Stimulated activated CD4-positive, alpha-beta T cell treated with anti-CD3 and anti-CD28 coated beads, Interleukin-2, amount 100 ng/mL, for 24 hours (primary cell): ENCODE results near the gene PRDM15.

ENCODE experiments used
- DNase-seq, 2 donors: peaks; one replicate each; pipeline ENCODE4 v3.0.0-alpha.2; 2020

The PRDM15 gene

GRCh38 chr21:41861987-41862386 is 17.2 kb downstream of the PRDM15 start:
- DNase-seq = no peak

- DNase-seq = no peak
Observed at GRCh38 chr21:41861255-41861654, 17.9 kb downstream of the PRDM15 start.

DNA sequence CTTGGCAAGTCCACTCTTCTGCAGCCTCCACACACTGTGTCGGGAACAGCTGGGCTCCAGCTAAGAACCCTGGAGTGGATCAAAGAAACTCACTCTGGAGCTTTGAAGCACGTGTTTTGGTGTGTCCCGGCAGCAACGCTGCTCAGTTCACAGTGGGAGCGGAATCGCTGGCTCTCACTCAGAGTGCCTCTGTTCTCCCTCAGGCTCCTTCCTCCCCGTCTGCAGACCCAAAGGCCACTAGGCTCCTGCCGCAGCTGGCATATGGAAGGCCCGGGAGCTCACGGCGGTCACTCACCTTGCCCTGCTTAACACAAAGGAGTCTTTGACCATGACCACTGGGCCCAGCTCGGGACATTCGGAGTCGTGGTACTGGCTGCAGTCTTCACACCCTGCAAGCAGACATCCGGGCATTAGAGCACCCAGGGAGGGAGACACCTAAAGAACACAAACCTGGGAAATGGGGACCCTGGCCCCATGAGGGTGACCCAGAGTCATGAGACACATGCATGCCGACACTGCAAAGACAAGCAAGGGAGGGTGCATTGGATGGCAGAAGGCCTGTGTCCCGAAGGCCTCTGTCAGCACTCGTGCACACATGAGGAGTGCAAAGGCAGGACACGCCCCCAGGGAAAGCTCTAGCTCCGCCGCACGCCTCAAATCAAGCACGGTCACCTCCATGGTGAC is 19.7 kb downstream of the PRDM15 start:
- no peak for DNase-seq

- no peak for DNase-seq
Observed at GRCh38 chr21:41858466-41859296, 20.5 kb downstream of the PRDM15 start.

DNA sequence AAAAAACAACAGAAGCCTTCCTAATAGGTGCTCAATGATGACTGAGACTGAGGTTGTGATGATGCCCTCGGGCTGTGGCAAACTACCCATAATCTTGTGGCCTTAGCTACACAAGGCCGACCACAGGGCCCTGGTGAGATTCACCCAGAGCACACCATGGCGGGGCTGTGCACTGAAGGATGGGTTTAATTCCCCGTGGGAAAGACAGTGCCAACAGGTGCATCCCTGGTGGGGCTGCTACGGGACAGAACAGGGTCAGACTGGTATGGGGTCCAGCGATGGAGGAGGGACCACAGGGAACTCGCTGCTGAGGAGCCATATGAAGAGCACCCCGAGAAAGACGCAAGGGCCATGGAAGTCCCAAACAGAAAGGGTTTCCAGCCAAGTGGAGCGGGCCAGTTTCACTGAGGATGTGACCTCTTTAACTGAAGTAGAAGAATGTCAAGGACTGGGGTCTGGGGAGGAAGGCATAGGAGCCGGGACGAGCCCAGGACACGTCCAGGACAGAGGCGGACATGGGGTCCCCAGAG is 21.3 kb downstream of the PRDM15 start:
- DNase-seq = no peak

GRCh38 chr21:41856572-41856971 is 22.6 kb downstream of the PRDM15 start:
- DNase-seq = no peak

GRCh38 chr21:41854426-41854995 is 24.6 kb downstream of the PRDM15 start:
- DNase-seq = no peak

- DNase-seq = no peak
Observed at GRCh38 chr21:41852929-41853320, 26.2 kb downstream of the PRDM15 start.

DNA sequence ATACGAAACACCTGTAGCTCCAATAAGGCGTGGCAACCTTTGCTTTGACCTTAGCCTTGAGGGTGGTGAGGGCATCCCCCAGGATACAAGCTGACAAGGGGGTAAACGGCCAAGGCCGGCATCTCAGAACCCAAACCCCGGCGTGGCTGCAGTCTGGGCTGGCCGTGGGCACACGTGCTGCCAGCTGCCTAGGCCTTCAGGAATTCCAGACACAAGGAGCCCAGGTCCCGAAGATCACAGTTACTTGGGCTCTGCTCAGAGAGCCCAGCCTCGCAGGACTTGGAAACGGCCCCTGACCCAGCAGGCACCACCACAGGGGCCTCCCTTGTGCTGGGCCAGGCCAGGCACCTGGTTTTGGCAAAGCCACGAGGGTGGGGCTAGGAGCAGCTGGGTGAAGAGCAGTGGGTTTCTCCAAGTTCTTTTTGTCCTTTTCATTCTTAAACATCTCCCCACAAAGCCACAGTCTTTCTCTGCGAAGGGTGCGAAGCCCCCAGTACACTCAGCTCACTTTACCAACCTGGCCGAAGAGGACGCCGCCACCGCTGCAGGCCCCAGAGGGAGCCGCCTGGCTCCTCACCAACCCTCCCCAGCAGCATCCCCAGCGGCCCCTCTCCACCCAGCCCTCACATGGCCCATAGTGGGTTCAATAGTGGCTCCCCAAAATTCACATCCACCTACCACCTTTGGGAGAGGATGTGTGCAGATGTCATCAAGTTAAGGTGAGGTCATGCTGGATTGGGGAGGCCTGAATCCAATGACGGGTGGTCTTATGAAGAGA is 26.8 kb downstream of the PRDM15 start:
- DNase-seq = no peak

DNA sequence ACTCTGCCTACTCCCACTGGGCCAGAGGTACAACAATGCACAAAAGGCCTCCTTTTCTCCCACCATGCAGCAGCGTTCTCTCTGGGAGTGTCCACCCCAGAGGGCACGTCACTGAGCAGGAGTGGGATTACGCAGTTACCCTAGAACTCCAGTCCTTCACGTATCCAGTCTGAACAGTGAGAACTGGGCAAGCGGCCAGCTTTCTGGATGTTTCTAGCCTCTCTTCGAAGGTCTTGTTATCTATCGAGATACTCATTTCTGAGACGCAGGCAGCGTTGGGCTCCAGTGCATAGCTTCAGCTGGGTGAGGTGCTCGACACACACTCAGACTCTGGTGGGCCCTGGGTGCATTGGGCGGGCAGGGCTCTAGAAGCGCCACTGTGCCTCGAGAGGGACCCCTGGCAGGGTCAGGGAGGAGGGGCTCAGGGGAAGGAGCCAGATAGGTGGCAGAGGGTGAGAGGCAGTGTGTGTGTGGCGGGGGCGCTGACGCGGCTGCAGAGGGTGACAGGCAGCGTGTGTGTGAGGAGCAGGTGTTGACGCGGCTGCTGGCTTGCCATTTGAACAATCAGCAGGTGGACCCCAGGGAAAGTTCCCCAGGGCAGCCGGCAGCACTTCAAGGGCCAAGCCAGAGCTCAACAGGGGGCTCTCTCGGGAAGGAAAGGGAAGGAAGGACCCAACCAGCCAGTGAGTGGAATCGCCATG is 27.9 kb downstream of the PRDM15 start:
- DNase-seq = no peak

DNA sequence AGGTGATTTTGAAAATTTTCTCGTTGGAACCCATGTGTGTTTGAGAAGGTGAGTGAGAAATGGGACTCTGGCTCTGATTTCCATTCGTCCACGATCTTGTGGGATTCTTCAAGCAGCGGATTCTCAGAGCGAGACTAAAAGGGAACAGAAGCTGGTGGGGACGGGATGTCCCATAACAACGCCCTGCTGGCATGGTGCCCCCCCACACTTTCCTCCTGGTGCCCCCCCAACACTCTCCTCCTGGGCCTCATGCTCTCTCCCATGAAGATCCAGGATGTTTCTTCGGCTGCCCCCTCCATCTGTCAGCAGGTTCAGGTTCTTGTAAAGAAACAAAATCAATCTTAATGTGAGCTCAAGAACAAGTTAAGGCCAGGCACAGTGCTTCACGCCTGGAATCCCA is 29.1 kb downstream of the PRDM15 start:
- DNase-seq = no peak

DNA sequence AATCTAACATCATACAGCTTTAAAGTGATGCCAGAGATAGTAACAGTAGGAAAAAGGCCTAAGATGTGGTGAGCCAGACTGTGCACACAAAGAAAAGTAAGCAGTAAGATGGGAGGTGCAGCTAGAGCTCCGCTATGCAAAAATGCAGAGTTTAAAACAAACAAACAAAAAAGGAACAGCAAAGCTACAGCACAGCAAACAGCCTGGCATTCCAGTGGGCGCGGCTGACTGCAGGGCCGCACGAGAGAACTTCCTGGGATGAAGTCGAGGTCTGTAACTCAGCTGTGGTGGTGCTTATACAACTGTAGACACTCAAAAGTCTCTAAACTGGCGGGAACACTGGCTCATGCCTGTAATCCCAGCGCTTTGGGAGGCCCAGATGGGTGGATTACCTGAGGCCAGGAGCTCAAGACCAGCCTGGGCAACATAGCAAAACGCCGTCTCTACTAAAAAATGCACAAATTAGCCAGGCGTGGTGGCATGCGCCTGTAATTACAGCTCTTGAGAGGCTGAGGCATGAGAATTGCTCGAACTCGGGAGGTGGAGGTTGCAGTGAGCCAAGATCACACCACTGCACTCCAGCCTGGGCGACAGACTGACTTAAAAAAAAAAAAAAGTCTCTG is 30.1 kb downstream of the PRDM15 start:
- no peak for DNase-seq

- no peak for DNase-seq
Observed at GRCh38 chr21:41848533-41848932, 30.6 kb downstream of the PRDM15 start.

DNA sequence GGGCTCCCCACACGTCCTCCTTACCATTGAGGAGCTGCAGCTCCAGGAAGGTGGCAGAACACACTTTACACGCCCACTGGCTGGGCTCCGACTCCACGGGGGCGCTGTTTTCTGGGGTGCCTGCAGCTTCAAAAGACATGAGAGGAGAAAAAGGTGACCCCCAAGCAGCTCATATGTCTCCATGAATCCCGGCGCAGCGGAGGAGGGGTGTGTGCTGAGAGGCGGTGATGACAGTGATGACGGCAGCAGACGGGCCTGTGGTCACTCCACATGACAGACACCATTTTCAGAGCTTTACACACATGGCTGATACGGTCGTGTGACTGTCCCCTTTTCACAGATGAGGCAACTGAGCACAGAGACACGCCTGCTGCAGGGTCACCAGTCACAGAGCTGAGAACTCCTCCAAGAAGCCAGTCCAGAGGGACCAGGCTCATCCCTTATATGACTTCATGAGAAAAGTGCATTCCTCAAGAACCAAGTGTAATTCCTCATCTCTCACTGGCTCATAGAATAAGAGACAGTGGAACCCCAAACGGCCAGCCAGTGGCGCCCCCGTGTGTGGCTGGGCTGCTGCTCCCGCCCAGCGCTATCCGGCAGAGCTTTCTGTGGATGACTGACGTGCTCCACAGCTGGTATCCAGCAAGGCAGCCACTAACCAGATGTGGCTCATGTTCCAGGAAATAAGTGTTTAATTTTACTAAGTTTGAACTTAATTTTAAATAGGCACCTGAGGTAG is 31.9 kb downstream of the PRDM15 start:
- DNase-seq = no peak

- DNase-seq = no peak
Observed at GRCh38 chr21:41846536-41846935, 32.6 kb downstream of the PRDM15 start.

DNA sequence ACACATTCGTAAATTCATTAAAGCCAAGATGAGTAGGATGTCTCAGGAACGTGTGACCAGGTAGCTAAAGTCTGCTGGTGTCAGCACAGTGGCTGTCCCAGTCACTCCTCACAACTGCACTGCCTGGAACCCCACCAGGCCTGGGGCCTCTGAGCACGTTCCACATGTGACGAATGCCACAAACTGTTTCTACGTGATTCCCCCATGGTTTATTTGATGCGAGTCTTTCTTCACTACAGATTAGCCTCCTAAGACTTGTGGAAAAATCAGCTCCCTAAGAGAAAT is 33.2 kb downstream of the PRDM15 start:
- no peak for DNase-seq

DNA sequence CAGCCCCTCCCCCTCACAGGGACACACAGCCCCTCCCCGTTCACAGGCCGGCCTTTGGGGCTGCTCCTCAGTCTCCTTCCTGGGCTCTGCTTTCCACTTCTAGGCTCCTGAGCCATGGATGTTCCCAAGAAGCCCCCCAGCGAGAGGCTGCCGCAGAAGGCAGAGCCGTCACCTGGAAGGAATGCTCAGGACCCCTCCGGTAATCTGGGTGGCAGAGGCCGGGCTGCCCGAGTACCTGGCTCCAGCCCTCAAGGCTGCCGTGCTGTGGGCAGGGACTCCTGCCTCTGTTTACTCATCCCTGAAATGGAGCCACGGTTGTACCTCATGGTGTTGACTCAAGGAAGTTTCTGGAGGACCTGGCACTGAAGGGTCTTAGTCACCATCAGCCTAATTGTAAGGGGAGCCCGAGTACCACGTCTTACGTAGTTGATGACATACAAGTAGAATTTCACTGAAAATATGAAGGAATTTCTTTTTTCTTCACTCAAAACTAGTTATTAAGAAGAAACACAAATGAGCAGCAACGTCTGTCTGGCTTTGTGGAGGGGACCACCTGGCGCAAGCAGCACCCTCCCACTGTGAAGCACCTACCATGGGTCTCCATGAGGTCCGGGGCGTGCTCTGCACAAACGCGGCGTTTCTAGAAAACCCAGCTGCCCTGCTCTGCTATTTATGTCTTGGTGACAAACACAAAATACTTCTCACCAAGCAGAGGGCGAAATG is 33.7 kb downstream of the PRDM15 start:
- DNase-seq = no peak

DNA sequence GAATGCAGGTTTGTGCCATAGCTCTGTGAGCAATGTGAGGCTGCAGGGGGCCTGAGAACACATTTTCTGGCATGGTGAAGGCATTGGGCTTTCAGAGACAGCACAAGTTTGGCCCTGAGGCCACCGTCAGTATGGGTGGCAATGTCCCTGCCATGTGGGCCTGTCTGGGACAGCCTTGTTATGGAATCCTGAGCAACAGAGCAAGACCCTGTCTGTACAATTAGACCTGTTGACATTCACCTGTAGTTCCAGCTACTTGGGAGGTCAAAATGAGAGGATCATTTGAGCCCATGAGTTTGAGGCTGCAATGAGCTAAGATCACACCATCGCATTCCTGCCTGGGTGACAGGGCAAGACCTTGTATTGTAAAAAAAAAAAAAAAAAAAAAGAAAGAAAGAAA is 35.6 kb downstream of the PRDM15 start:
- DNase-seq = no peak

DNA sequence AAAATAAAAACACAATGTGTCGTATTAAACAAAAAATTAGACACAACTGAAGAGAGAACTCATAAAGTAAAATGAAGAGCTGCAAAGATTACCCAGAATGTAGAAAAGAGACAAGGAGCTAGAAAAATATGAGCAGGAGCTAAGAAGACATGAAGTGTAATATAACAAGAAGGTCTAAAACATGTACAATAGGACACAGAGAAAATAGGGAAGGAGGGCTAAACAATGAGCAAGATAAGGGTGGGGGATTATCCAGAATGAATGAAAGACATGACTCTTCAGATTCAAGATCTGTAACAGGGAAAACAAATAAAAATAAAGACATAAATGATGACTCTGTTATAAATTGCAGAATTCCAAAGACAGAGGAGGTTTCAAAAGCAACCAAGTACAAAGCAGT is 38.3 kb downstream of the PRDM15 start:
- no peak for DNase-seq

DNA sequence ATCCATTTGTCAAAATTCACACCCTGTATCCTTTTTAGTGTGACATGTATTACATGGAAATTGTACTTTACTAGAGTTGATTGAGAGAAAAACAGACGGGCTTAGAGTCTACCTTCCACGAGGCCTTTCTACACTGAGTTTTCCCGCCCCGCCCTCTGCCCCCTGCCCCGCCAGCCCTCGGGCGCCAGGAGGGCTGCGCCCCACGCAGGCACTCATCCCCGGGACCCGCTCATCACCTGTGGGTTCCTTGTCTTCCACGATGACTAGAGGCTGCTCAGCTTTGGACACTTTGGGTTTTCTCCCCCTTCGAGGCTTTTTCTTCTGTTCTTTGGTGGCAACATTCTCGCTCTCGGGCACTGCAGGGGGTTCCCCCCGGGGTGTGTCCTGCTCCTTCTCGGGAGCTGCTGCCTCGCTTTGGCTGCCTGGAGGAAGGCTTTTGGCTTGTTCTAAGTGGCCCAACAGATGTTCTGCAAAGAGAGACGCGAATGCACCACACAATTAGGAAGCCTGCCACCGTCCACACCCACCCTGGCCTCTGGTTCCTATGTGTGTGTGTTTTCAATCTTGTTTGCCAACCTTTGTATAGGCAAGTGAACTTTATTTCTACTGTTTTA is 39.6 kb downstream of the PRDM15 start:
- no peak for DNase-seq
